Thyroid gland (tissue), 4 donors: Measurements from ENCODE around the gene PDCD10.

ENCODE experiments used
- CTCF ChIP-seq, 6 experiments: fragments of 200-600 bp in 3 of 6; fragments of 450-650 bp in 3 of 6; sonication (generic) in 3 of 6; IDR thresholded peaks; one replicate each; pipeline ENCODE4 v1.5.1; 2016 to 2019; ENCODE audit warnings: antibody characterized with exemption in 6 of 6, mild to moderate bottlenecking in 2 of 6, inconsistent platforms in 1 of 6, moderate library complexity in 1 of 6
- POLR2A ChIP-seq, 2 donors: fragments of 450-650 bp; IDR thresholded peaks; one replicate each; pipeline ENCODE4 v1.6.1; 2017; ENCODE audit warnings: antibody characterized with exemption in 2 of 2, mild to moderate bottlenecking in 2 of 2, moderate library complexity in 1 of 2

DNA sequence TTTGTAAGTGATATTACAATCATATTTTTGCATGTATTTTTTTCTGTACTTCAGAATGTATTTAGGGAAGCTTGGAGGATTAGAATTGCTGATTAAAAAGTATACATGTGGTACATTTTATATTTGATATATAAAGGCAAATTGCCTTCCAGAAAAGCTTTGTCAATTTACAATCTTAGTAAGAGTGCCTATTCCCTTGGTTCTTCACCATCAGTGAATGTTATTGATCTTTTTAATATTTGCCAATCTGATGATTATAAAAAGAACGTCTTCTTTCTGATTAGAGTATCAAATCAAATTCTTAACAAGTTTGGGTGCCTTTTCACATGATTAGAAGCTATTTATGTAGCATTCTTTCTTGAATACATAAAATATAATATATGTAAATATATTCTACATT lies 90.1 kb downstream of the PDCD10 start:
- TF ChIP-seq CTCF (IDR thresholded peaks at IDR 0.05) (no peak), POLR2A (IDR thresholded peaks at IDR 0.05) (no peak)
